HepG2 (cell line): ENCODE results near the gene POLR3GL. TPM values are rescaled to one million over a fixed set of nuclear protein-coding genes. Genes with fewer than 3 reads are reported as not detected.

Experiments
- ELF3 ChIP-seq: IDR thresholded peaks from 2 replicates; pipeline ENCODE4 v1.6.1; 2016; ENCODE audit warnings: missing genetic modification reagents, missing compliant biosample characterization
- KLF15 ChIP-seq: sonication (generic); formaldehyde crosslinking; IDR thresholded peaks from 2 replicates; pipeline ENCODE4 v1.8.1; 2023; ENCODE audit warnings: borderline replicate concordance, mild to moderate bottlenecking, inconsistent platforms, missing genetic modification reagents, mixed read lengths
- KLF16 ChIP-seq, 2 experiments: sonication (generic) in 1 of 2; formaldehyde crosslinking in 1 of 2; IDR thresholded peaks; 2 replicates each; pipeline versions ENCODE4 v1.6.1 to v1.8.0; 2016 to 2023; ENCODE audit warnings: missing genetic modification reagents in 2 of 2, missing compliant biosample characterization in 1 of 2
- MTF1 ChIP-seq: sonication (generic); formaldehyde crosslinking; IDR thresholded peaks from 2 replicates; pipeline ENCODE4 v1.5.0; 2020; ENCODE audit warnings: missing genetic modification reagents
- MZF1 ChIP-seq: sonication (generic); formaldehyde crosslinking; IDR thresholded peaks from 2 replicates; pipeline ENCODE4 v1.8.1; 2023; ENCODE audit warnings: mild to moderate bottlenecking, missing genetic modification reagents, borderline replicate concordance
- ZFP91 ChIP-seq: sonication (generic); formaldehyde crosslinking; IDR thresholded peaks from 2 replicates; pipeline ENCODE4 v1.9.0; 2022; ENCODE audit warnings: missing genetic modification reagents, mild to moderate bottlenecking, borderline replicate concordance
- ZNF124 ChIP-seq: sonication (generic); formaldehyde crosslinking; IDR thresholded peaks from 2 replicates; pipeline ENCODE4 v1.4.0; 2020; ENCODE audit warnings: missing genetic modification reagents
- ZNF180 ChIP-seq: sonication (generic); formaldehyde crosslinking; IDR thresholded peaks from 2 replicates; pipeline ENCODE4 v1.4.0; 2020; ENCODE audit warnings: low read depth, missing genetic modification reagents, borderline replicate concordance
- ZNF230 ChIP-seq: sonication (generic); formaldehyde crosslinking; IDR thresholded peaks from 2 replicates; pipeline ENCODE4 v1.4.0; 2020; ENCODE audit warnings: mild to moderate bottlenecking, missing genetic modification reagents
- ZNF564 ChIP-seq: sonication (generic); formaldehyde crosslinking; IDR thresholded peaks from 2 replicates; pipeline ENCODE4 v1.8.1; 2023; ENCODE audit warnings: mild to moderate bottlenecking, missing genetic modification reagents
- ZNF570 ChIP-seq: sonication (generic); formaldehyde crosslinking; IDR thresholded peaks from 2 replicates; pipeline ENCODE4 v1.4.0; 2020; ENCODE audit warnings: mild to moderate bottlenecking, missing genetic modification reagents, borderline replicate concordance
- ZNF609 ChIP-seq: sonication (generic); formaldehyde crosslinking; IDR thresholded peaks from 2 replicates; pipeline ENCODE4 v1.4.0; 2020; ENCODE audit warnings: mild to moderate bottlenecking, missing genetic modification reagents, borderline replicate concordance
- ZNF800 ChIP-seq: sonication (generic); formaldehyde crosslinking; IDR thresholded peaks from 2 replicates; pipeline ENCODE4 v1.4.0; 2020; ENCODE audit warnings: missing genetic modification reagents
- polyA plus RNA-seq, 8 experiments: library from polyadenylated mRNA; depleted of rRNA in 3 of 8; stranded (reverse) in 7 of 8; unstranded in 1 of 8; fragments of >200 nt; fragmentation: Illumina TruSeq in 4 of 8; extraction: Trizol in 4 of 8; gene quantifications; 2 replicates each; pipeline versions ENCODE4 v1.2.1 to v1.2.3, GENCODE V29; 2011 to 2016; ENCODE audit warnings: low read depth in 4 of 8, missing spikeins in 1 of 8, mixed read lengths in 1 of 8; ENCODE audit not compliant: insufficient read depth in 1 of 8
- total RNA-seq, 5 experiments: library from RNA; depleted of rRNA; stranded (reverse); fragments of >200 nt; fragmentation: Illumina TruSeq; extraction: Trizol; gene quantifications; 2 replicates each; pipeline ENCODE4 v1.2.3, GENCODE V29; 2016; ENCODE audit warnings: low read depth in 1 of 5
- TF ChIP-seq, protein P1 (sequence below): sonication (generic); formaldehyde crosslinking; IDR thresholded peaks from 2 replicates; pipeline ENCODE4 v1.4.0; 2020; ENCODE audit warnings: missing genetic modification reagents; ENCODE audit errors: not compliant biosample characterization
- TF ChIP-seq, protein P2 (sequence below), 2 experiments: sonication (generic) in 1 of 2; formaldehyde crosslinking in 1 of 2; IDR thresholded peaks; 2 replicates each; pipeline versions ENCODE4 v1.4.0 to v1.6.1; 2018 to 2020; ENCODE audit warnings: missing genetic modification reagents in 2 of 2, borderline replicate concordance in 1 of 2, low read depth in 1 of 2, mild to moderate bottlenecking in 1 of 2, missing biosample characterization in 1 of 2

POLR3GL gene
- total and polyA plus RNA-seq, 2 of the 13 experiments (the other 11 are each of a cell fraction or from before 2014, with no cell fraction given) = 11.5 to 12.4 TPM

DNA sequence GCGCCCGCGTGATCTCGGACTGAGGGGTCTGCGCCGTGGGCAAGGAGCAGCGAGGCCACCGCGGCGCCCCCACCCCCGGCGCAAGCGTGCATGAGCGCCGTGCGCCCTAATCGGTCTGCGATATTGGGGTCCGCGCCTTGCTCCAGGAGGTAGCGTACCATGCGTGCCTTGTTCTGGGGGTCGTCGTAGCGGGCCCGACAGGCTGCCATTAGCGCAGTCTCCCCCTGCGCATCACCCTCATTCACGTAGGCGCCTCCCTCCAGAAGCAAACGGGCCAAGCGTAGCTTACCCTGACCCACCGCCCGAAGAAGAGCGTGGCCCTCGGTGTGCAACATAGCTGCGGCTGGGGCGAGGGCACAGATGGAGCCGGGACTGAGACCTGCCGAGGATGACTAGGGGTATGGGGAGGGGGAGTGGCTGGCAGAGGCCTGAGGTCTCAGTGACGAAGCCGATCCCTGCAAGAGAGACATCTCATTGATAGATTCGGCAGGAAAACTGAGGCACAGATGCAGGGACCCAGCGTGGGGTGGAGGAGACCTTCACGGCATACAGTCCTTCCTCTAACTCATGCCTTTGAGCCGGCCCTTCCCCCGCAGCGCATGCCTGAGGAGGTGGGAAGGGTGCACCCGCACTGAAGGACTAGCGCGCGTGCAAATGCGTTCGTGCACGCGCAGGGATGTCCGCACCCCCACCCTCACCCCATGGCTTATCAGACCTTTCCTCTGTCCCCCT is 2.9 kb upstream of the POLR3GL start (continued):
- no peak for TF ChIP-seq ELF3
- 0 out of 4 replicates have a peak, but pooled peaks of 1 of the 2 experiments have one; percentile 13 for TF ChIP-seq KLF16 (CRISPR knock-in tag; IDR thresholded peaks at IDR 0.05)
- TF ChIP-seq MZF1 (CRISPR knock-in tag) = no peak
- TF ChIP-seq KLF15 (CRISPR knock-in tag) = no peak
- TF ChIP-seq ZNF570 (CRISPR knock-in tag) = no peak
- TF ChIP-seq, protein P1, sequence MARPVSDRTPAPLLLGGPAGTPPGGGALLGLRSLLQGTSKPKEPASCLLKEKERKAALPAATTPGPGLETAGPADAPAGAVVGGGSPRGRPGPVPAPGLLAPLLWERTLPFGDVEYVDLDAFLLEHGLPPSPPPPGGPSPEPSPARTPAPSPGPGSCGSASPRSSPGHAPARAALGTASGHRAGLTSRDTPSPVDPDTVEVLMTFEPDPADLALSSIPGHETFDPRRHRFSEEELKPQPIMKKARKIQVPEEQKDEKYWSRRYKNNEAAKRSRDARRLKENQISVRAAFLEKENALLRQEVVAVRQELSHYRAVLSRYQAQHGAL = no peak
- TF ChIP-seq ZNF180 = no peak
- TF ChIP-seq ZNF124 = no peak
- TF ChIP-seq ZNF564 (CRISPR knock-in tag) = no peak
- TF ChIP-seq ZNF609 (CRISPR knock-in tag) = 0 out of 2 replicates have a peak, but pooled peaks have one; percentile 16
- TF ChIP-seq MTF1 (CRISPR knock-in tag) = no peak
- peak; percentile 45; the same call in 1 of the 2 replicates for TF ChIP-seq ZNF800
- TF ChIP-seq ZFP91 (CRISPR knock-in tag) = no peak
- no peak for TF ChIP-seq ZNF230 (CRISPR knock-in tag)
- TF ChIP-seq, protein P2, sequence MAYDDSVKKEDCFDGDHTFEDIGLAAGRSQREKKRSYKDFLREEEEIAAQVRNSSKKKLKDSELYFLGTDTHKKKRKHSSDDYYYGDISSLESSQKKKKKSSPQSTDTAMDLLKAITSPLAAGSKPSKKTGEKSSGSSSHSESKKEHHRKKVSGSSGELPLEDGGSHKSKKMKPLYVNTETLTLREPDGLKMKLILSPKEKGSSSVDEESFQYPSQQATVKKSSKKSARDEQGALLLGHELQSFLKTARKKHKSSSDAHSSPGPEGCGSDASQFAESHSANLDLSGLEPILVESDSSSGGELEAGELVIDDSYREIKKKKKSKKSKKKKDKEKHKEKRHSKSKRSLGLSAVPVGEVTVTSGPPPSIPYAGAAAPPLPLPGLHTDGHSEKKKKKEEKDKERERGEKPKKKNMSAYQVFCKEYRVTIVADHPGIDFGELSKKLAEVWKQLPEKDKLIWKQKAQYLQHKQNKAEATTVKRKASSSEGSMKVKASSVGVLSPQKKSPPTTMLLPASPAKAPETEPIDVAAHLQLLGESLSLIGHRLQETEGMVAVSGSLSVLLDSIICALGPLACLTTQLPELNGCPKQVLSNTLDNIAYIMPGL (CRISPR knock-in tag; IDR thresholded peaks at IDR 0.05; ENCODE audit: borderline replicate concordance in 1 of 2, low read depth in 1 of 2) = no peak
